ENCODE data around the gene CHPF2.

The CHPF2 gene

GRCh38 chr7:151232917-151233701 is 826 bp downstream of the CHPF2 start:
- DNase-seq (ENCODE audit: low spot score) = peak; percentile 87

GRCh38 chr7:151233804-151234203 is 1.5 kb downstream of the CHPF2 start:
- DNase-seq (ENCODE audit: low spot score) = no peak

- DNase-seq (ENCODE audit: low spot score) = no peak
These were observed 3.0 kb downstream of the CHPF2 start for GRCh38 chr7:151235091-151235787.

- DNase-seq (ENCODE audit: low spot score) = no peak
These were observed 4.1 kb downstream of the CHPF2 start for GRCh38 chr7:151236406-151236805.

DNA sequence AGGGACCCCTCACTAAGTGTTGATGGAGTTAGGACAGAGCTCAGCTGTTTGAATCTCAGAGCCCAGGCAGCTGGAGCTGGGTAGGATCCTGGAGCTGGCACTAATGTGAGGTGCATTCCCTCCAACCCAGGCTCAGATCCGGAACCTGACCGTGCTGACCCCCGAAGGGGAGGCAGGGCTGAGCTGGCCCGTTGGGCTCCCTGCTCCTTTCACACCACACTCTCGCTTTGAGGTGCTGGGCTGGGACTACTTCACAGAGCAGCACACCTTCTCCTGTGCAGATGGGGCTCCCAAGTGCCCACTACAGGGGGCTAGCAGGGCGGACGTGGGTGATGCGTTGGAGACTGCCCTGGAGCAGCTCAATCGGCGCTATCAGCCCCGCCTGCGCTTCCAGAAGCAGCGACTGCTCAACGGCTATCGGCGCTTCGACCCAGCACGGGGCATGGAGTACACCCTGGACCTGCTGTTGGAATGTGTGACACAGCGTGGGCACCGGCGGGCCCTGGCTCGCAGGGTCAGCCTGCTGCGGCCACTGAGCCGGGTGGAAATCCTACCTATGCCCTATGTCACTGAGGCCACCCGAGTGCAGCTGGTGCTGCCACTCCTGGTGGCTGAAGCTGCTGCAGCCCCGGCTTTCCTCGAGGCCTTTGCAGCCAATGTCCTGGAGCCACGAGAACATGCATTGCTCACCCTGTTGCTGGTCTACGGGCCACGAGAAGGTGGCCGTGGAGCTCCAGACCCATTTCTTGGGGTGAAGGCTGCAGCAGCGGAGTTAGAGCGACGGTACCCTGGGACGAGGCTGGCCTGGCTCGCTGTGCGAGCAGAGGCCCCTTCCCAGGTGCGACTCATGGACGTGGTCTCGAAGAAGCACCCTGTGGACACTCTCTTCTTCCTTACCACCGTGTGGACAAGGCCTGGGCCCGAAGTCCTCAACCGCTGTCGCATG is 5.2 kb downstream of the CHPF2 start:
- DNase-seq (ENCODE audit: low spot score) = no peak

- no peak for DNase-seq (ENCODE audit: low spot score)
These were observed 6.0 kb downstream of the CHPF2 start for GRCh38 chr7:151238190-151238810.

DNA sequence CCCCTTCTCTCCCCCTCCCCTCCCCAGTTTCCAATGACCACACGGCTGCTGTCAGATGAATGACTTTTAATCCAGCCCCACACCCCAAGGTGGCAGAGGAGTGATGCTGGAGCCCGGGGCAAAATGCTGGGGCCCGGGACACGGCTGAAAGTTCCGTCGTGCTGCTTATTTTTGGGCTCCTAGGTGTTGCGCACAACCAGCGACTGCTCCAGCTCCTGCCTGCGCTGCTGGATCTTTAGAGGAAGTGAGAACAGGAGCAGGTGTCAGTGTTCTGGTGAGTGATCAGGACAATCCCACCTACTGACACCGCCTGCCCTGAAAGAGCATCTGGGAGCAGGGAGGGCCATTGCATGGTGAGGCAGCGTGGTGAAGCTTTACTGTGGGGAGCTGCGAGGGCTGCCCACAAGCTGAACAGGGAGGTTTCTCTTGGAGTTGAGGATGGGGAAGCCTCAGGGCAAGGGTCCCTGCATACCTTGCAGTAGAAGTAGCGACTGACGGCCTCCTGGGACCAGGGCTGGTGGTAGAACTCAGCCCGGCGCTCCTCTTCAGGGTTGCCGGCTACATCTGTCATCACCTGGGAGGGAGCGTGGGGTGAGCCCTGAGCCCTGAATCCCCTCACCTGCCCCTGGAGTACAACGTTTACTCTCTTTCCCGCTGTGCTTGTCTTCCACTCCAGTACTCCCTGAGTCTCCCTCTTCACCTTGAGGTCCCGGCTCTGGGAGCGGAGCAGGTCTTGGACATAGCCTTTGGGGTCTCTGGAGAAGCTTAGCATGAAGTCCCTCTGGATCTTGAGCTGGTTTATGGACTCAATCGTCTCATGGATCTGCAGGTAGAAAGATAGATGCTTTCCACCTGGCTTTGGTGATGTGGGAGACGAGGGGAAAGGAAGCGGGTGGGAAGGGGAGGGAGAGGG is 6.9 kb downstream of the CHPF2 start:
- DNase-seq (ENCODE audit: low spot score) = no peak

GRCh38 chr7:151239837-151240459 is 7.7 kb downstream of the CHPF2 start:
- DNase-seq (ENCODE audit: low spot score) = no peak

- DNase-seq (ENCODE audit: low spot score) = no peak
These were observed 8.3 kb downstream of the CHPF2 start for GRCh38 chr7:151240536-151240935.

GRCh38 chr7:151240942-151241754 is 8.9 kb downstream of the CHPF2 start:
- no peak for DNase-seq (ENCODE audit: low spot score)

- DNase-seq (ENCODE audit: low spot score) = no peak
These were observed 9.4 kb downstream of the CHPF2 start for GRCh38 chr7:151241755-151242096.

- DNase-seq (ENCODE audit: low spot score) = no peak
These were observed 10.1 kb downstream of the CHPF2 start for GRCh38 chr7:151242159-151243044.

DNA sequence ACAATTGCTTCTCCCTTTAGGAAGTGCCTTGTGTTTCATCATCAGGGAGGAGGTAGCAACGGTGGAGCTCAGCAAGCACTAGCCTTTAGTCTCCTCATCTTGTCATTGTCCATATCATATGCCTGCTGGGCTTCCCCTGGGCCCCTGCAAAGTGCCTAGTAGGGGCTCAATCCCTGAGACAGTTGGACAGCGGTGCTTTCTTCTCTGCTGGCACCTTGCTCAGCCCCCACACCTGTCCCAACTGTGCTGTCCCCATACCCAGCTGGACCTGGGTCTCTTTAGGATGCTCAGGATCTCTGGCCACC is 10.7 kb downstream of the CHPF2 start:
- no peak for DNase-seq (ENCODE audit: low spot score)

DNA sequence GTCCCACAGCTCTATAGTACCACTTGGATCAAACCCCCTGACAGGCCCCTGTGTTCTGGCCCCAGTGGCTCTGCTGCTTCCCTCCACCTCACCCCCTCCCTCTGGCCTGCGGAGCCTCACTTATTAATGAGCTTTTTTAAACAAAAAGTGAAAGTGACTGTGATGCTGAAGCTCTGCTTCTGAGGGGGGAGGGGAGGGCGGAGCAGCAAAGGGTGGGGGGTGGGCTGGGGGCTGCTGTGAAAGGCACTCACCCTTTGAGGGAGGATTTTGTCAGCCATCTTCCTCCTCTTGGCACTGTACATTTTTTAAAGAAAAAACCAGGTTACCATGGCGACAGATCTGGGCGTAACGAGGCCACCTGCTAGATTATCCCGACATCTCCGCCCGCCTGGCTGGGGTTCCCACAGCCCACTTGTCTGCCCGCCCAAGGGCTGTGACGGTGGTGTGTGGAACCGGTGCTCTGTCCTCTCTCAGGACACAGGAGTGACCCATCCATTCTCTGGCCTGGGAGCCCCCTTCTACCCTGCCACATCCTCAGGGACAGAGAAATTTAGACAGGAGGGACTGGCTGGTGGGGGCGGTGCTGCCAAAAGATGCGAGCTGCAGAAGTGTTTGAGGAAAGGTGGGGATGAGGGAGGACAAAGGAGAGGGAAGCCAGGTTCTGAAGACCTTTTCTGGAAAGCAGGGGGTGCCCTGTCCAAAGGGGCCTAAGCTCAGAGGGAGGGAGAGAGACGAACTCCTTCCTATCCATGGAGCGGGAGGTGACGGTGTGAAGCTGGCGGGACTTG is 11.3 kb downstream of the CHPF2 start:
- DNase-seq (ENCODE audit: low spot score) = peak; percentile 57

DNA sequence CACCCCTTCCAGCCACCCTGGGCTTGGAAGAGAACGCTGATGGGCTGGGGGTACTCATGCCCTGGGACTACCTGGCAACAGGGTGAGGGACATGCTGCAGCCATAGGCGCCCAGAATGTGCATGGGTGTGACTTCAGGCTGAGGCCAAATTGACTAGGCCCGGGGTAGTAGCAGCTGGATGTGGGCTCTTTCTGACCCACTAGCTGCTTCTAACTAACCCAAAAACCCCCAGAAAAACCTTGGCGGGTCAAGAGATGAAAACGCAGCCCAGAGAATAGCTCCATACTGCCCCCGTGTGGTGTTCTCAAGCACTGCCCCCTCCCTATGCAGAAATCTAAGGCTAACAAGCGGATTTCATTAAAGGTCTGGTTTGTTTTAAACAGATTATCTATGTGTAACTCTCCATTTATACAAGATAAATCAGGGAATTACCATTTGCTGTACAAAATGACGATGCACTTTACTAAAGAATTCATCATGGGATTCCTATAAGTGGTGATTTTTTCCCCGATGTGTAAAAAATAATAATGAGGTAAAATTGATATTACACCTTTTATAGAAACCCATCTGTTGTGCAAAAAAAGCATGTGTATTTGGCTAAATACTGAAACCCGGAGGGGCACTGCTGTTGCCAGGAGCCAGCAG is 12.0 kb downstream of the CHPF2 start:
- DNase-seq (ENCODE audit: low spot score) = peak; percentile 70

DNA sequence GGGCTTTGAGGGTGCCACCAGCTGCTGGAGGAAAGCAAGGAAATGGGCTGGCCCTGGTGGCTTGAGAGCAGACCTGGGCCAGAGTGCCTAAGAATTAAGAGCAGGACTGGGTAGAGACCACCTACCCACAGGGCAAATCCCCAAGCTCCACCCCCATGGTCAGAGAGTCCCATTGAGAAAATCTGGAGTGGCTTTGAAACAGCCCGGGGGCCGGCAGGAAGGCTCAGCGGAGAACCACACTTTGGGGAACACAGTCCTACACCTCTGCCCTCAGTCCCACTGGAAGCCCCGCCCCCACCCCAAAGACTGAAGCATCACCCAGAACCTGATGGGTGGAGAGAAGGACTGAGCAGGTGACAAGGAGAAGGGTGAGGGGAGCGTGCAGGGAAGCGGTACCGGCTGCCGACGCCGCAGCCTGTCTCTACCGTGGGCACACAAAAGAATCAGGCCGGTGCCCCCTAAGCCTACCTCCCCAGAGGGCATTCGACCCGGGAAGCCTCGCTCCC is 12.6 kb downstream of the CHPF2 start:
- DNase-seq (ENCODE audit: low spot score) = no peak

DNA sequence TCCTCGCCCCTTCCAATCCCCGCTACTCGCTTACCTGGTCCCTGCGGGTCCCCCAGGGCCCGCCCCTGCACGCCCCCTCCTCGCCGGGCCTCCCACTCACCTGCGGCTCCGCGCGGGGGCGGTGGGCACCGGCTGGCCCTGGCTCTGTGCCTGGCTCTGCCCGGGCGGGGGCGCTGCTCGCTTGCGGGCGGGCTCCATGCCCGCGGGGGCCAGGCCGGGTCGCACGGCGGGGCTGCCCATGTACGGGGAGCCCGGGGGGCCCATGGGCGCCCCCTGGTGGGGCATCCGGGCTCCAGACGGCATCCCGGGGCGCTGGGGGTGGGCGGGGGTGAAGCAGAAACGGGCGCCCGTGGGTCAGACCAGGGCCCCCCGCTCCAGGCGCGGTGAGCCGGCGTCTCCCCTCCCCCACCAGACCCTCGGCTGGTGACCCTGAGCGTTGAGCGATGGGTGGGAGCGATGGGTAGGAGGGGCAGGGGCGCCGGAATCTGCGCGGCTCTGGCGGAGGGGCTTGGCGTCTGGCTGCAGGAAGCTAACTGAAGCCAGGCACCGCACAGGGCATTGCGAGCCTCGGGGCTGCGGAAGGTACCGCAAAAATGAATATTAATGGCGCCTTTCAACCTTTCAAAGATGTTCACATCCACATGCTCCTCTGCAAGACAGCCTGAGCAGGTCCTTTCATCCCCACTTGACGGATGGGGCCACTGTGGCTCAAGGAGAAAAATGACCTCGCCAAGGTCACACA is 13.2 kb downstream of the CHPF2 start:
- peak; percentile 41 for DNase-seq (ENCODE audit: low spot score)
